Endothelial cell of umbilical vein (primary cell): ENCODE results near the gene L3MBTL4. TPM values are rescaled to one million over a fixed set of nuclear protein-coding genes. Genes with fewer than 3 reads are reported as not detected.

ENCODE experiments used
- BruUV-seq: library from RNA; stranded (reverse); fragments of 400-500 nt; replicated peaks from 2 replicates; lab custom pipeline; 2021; lab: Mats Ljungman, UMichigan
- CTCF ChIA-PET: fragments of 300-600, 350-600 bp; sonication (Branson Sonifier 250); formaldehyde crosslinking; loops from one replicate; lab custom pipeline; 2021; ENCODE audit warnings: antibody characterized with exemption, inconsistent platforms; lab: Charles Lee
- POLR2A ChIA-PET: fragments of 300-600, 350-600 bp; sonication (Branson Sonifier 250); formaldehyde crosslinking; loops from one replicate; lab custom pipeline; 2021; ENCODE audit warnings: antibody characterized with exemption, inconsistent platforms; lab: Charles Lee
- DNase-seq: peaks from one replicate; pipeline ENCODE4 v3.0.0-alpha.2; 2011; ENCODE audit warnings: low read depth, low spot score
- FAIRE-seq: peaks from 2 replicates; lab custom pipeline; 2011; peaks lifted over from hg19 to GRCh38; lab: Jason Lieb, UNC
- H2AFZ ChIP-seq: 2 replicates; pipeline ENCODE4 v1.6.0; 2012; ENCODE audit warnings: low read depth, low read length, control low read depth, inconsistent platforms
- H3K27ac ChIP-seq: 2 replicates; pipeline ENCODE4 v1.5.1; 2011; ENCODE audit warnings: low read depth, mild to moderate bottlenecking, control low read depth, low read length, moderate library complexity; ENCODE audit not compliant: insufficient read depth
- H3K27me3 ChIP-seq, 2 experiments: 2 replicates each; pipeline versions ENCODE4 v1.6.0 to v1.6.1; 2011; ENCODE audit warnings: low read length in 2 of 2, mixed read lengths in 1 of 2; ENCODE audit not compliant: control insufficient read depth in 2 of 2, insufficient read depth in 2 of 2
- H3K36me3 ChIP-seq, 2 experiments: 2 replicates in 1 of 2; 3 replicates in 1 of 2; pipeline ENCODE4 v1.5.1; 2011; ENCODE audit warnings: low read length in 2 of 2, mild to moderate bottlenecking in 1 of 2, moderate library complexity in 1 of 2; ENCODE audit not compliant: control insufficient read depth in 2 of 2, insufficient read depth in 2 of 2; ENCODE audit errors: extremely low read depth in 1 of 2
- H3K4me1 ChIP-seq: 3 replicates; pipeline ENCODE4 v1.5.1; 2011; ENCODE audit warnings: mild to moderate bottlenecking, low read length; ENCODE audit not compliant: control insufficient read depth, insufficient read depth; ENCODE audit errors: extremely low read depth
- H3K4me2 ChIP-seq: 2 replicates; pipeline ENCODE4 v1.6.1; 2011; ENCODE audit warnings: low read length, control low read depth, mixed read lengths; ENCODE audit not compliant: insufficient read depth
- H3K4me3 ChIP-seq, 3 experiments: fragments of 200-600 bp in 1 of 3; sonication (generic), shearing (Covaris generic) in 1 of 3; replicated peaks in 1 of 3; 2 replicates each; pipeline ENCODE4 v1.5.1; 2011 to 2016; ENCODE audit warnings: control low read depth in 3 of 3, low read length in 3 of 3, mild to moderate bottlenecking in 2 of 3, inconsistent platforms in 1 of 3, low read depth in 1 of 3, moderate library complexity in 1 of 3; ENCODE audit not compliant: insufficient read depth in 1 of 3
- H3K79me2 ChIP-seq: 2 replicates; pipeline ENCODE4 v1.6.0; 2012; ENCODE audit warnings: low read length, inconsistent platforms; ENCODE audit not compliant: control insufficient read depth, insufficient read depth
- H3K9ac ChIP-seq: replicated peaks from 2 replicates; pipeline ENCODE3; 2011; ENCODE audit warnings: low read length, control low read depth; ENCODE audit not compliant: insufficient read depth; ENCODE audit errors: extremely low read depth
- H3K9me1 ChIP-seq: replicated peaks from 3 replicates; pipeline ENCODE4 v1.6.0; 2011; ENCODE audit warnings: mild to moderate bottlenecking, low read length; ENCODE audit not compliant: control insufficient read depth, insufficient read depth; ENCODE audit errors: extremely low read depth
- H3K9me3 ChIP-seq: replicated peaks from 2 replicates; pipeline ENCODE4 v1.5.1; 2012; ENCODE audit warnings: low read length, inconsistent platforms; ENCODE audit not compliant: control insufficient read depth, insufficient read depth
- H4K20me1 ChIP-seq: replicated peaks from 2 replicates; pipeline ENCODE3; 2011; ENCODE audit warnings: mild to moderate bottlenecking, low read length; ENCODE audit not compliant: control insufficient read depth, insufficient read depth; ENCODE audit errors: extremely low read depth
- CTCF ChIP-seq, 2 donors: IDR thresholded peaks; 1 replicate in 1 of 2; 2 replicates in 1 of 2; pipeline ENCODE4 v1.5.1; 2011; ENCODE audit warnings: low read length in 2 of 2, mild to moderate bottlenecking in 2 of 2, moderate library complexity in 2 of 2, control low read depth in 1 of 2, inconsistent platforms in 1 of 2, low read depth in 1 of 2; ENCODE audit not compliant: insufficient read depth in 1 of 2; ENCODE audit errors: extremely low read depth in 1 of 2
- FOS ChIP-seq: IDR thresholded peaks from 2 replicates; pipeline ENCODE4 v1.6.1; 2011; ENCODE audit warnings: mild to moderate bottlenecking, low read length, moderate library complexity, borderline replicate concordance; ENCODE audit not compliant: insufficient read depth
- GATA2 ChIP-seq: IDR thresholded peaks from 2 replicates; pipeline ENCODE4 v1.7.0; 2011; ENCODE audit warnings: low read depth, mild to moderate bottlenecking, moderate library complexity, mixed read lengths, low read length; ENCODE audit not compliant: insufficient read length, insufficient read depth
- JUN ChIP-seq: IDR thresholded peaks from 2 replicates; pipeline ENCODE4 v1.6.1; 2011; ENCODE audit warnings: borderline replicate concordance, low read depth; ENCODE audit not compliant: insufficient read length, insufficient read depth
- MYC ChIP-seq: IDR thresholded peaks from one replicate; pipeline ENCODE4 v1.6.1; 2011; ENCODE audit warnings: mild to moderate bottlenecking, low read depth, low read length
- dilution Hi-C: fragments of 300-500 bp; cut with MboI; formaldehyde crosslinking; loops from one replicate; pipeline ENCODE4 v1.15.0; 2019; ENCODE audit warnings: low sequenced_read_pairs; ENCODE audit not compliant: extremely low pct_ligation_motif_present
- intact Hi-C: fragments of 100-400 bp; cut with micrococcal nuclease; formaldehyde crosslinking; loops from one replicate; pipeline ENCODE4 v1.10.0; 2022
- polyA plus RNA-seq, 4 experiments: library from polyadenylated mRNA; depleted of rRNA in 3 of 4; stranded (reverse) in 3 of 4; unstranded in 1 of 4; fragments of >200 nt; gene quantifications; 2 replicates each; pipeline versions ENCODE4 v1.2.1 to v1.2.3, GENCODE V29; 2011 to 2012; ENCODE audit warnings: missing spikeins in 1 of 4
- total RNA-seq: library from RNA; stranded (reverse); gene quantifications from 2 replicates; pipeline ENCODE4 v1.2.3, GENCODE V29; 2021

The L3MBTL4 gene
- total and polyA plus RNA-seq, 2 donors (not counting 3 experiments of a cell fraction or from before 2014, with no cell fraction given) = 0.80 TPM; not detected in 1

GRCh38 chr18:5997361-5997760 lies 417.4 kb downstream of the L3MBTL4 start:
- ChIA-PET CTCF (interaction anchor here (1.1 kb wide), 1 partner anchor 524 kb away, joined by 3 read pairs; no protein-coding TSS in a partner anchor), POLR2A (no interaction called here)
- Histone ChIP-seq H3K4me1 (no peaks in the 10 kb centered on the region), H3K4me2 (no peak overlapping the region), H3K27me3 (no peaks in the 10 kb centered on the region), H3K9me1 (no peaks in the 10 kb centered on the region), H3K36me3 (no peaks in the 10 kb centered on the region), H3K4me3 (no peak overlapping the region), H3K9me3 (no peaks in the 10 kb centered on the region), H3K79me2 (no peaks in the 10 kb centered on the region), H4K20me1 (no peaks in the 10 kb centered on the region), H3K9ac (no peak overlapping the region), H2AFZ (no peak overlapping the region), H3K27ac (no peak overlapping the region)
- FAIRE-seq = no peak
- intact Hi-C loops = no loop called here
- dilution Hi-C loops = no loop called here
- no peak for DNase-seq
- no TSS peak for BruUV-seq
- TF ChIP-seq MYC = no peak

GRCh38 chr18:5995626-5996025 lies 419.1 kb downstream of the L3MBTL4 start:
- no peak overlapping the region for H3K4me3 ChIP-seq
- no peaks in the 10 kb centered on the region for H3K9me3 ChIP-seq
- POLR2A ChIA-PET = no interaction called here
- H3K4me2 ChIP-seq = no peak overlapping the region
- no peaks in the 10 kb centered on the region for H3K4me1 ChIP-seq
- no peak overlapping the region for H3K9ac ChIP-seq
- no peaks in the 10 kb centered on the region for H3K79me2 ChIP-seq
- no peak overlapping the region for H2AFZ ChIP-seq
- TF ChIP-seq FOS (no peak), CTCF (IDR thresholded peaks at IDR 0.05; ENCODE audit: extremely low read depth in 1 of 2, insufficient read depth in 1 of 2, low read depth in 1 of 2, low read length in 2 of 2) (no peak), JUN (no peak), GATA2 (no peak)
- dilution Hi-C loops (no loop called here), intact Hi-C loops (no loop called here)
- DNase-seq = no peak
- H3K36me3 ChIP-seq = no peaks in the 10 kb centered on the region
- no TSS peak for BruUV-seq
- no peaks in the 10 kb centered on the region for H4K20me1 ChIP-seq
- no peak for FAIRE-seq
- no peaks in the 10 kb centered on the region for H3K27me3 ChIP-seq
- H3K9me1 ChIP-seq = no peaks in the 10 kb centered on the region
- CTCF ChIA-PET = no interaction called here
- no peak overlapping the region for H3K27ac ChIP-seq
